ENCODE measurements around the gene DNM3.

DNA sequence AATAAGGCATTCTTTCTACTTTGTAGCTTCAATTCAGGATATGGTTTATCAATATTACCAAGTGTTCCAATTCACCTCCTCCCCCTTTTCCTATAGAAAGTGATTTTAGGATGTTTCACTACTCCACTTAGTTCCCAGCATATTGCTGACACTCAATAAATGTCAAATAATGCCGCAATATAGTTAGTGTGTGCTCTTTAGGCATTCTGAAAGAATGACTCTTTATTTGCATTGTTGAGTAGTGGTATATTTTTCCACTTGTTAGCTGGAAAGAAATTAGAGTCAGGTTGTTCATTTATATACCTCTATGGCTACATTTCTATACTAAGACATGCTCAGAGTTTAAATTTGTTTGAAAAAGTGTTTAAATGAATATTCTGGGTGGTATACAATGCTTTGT is 424.6 kb downstream of the DNM3 start:
- TF ChIP-seq, protein P1, sequence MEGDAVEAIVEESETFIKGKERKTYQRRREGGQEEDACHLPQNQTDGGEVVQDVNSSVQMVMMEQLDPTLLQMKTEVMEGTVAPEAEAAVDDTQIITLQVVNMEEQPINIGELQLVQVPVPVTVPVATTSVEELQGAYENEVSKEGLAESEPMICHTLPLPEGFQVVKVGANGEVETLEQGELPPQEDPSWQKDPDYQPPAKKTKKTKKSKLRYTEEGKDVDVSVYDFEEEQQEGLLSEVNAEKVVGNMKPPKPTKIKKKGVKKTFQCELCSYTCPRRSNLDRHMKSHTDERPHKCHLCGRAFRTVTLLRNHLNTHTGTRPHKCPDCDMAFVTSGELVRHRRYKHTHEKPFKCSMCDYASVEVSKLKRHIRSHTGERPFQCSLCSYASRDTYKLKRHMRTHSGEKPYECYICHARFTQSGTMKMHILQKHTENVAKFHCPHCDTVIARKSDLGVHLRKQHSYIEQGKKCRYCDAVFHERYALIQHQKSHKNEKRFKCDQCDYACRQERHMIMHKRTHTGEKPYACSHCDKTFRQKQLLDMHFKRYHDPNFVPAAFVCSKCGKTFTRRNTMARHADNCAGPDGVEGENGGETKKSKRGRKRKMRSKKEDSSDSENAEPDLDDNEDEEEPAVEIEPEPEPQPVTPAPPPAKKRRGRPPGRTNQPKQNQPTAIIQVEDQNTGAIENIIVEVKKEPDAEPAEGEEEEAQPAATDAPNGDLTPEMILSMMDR (IDR thresholded peaks at IDR 0.05): no peak
- no peak for TF ChIP-seq POLR2AphosphoS5 (IDR thresholded peaks at IDR 0.05)
- no peak for TF ChIP-seq POLR2A (IDR thresholded peaks at IDR 0.05)
- no peak for TF ChIP-seq EP300 (IDR thresholded peaks at IDR 0.05)
